Adrenal gland (tissue), 5 donors: ENCODE data around the gene C20orf144.

Source experiments
- POLR2A ChIP-seq, 2 donors: fragments of 450-650 bp; IDR thresholded peaks; one replicate each; pipeline ENCODE4 v1.6.1; 2017; ENCODE audit warnings: antibody characterized with exemption in 2 of 2, mild to moderate bottlenecking in 2 of 2, moderate library complexity in 1 of 2
- TF ChIP-seq, protein P1 (sequence below), 6 experiments: fragments of 450-650 bp in 4 of 6; fragments of 200-600 bp in 2 of 6; sonication (generic) in 1 of 6; IDR thresholded peaks; 1 replicate in 5 of 6; 2 replicates in 1 of 6; pipeline versions ENCODE4 v1.5.1 to v1.8.0; 2016 to 2021; ENCODE audit warnings: antibody characterized with exemption in 6 of 6, mild to moderate bottlenecking in 2 of 6, moderate library complexity in 1 of 6
- donor health status: DM: no; HTN: no; CAD: no.

DNA sequence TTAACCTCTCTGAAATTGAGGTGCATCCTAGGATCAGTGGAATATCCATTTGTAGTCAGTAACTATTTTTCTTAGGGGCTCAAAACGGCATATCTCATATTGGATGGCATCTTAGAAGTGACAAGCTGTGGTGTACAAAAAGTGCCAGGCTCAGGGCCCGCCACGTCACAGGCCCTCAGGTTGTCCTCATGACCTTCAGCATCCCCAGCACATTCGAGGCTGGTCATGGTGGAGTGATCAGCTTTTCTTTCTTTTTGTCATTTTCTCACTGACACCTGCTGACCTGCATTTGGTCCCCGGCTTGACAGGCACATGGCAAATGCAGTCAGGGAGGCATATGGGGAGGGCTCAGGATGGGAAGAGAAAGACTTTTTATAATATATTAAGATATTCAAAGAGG is 31.2 kb downstream of the C20orf144 start:
- TF ChIP-seq POLR2A (IDR thresholded peaks at IDR 0.05): no peak
- TF ChIP-seq, protein P1, sequence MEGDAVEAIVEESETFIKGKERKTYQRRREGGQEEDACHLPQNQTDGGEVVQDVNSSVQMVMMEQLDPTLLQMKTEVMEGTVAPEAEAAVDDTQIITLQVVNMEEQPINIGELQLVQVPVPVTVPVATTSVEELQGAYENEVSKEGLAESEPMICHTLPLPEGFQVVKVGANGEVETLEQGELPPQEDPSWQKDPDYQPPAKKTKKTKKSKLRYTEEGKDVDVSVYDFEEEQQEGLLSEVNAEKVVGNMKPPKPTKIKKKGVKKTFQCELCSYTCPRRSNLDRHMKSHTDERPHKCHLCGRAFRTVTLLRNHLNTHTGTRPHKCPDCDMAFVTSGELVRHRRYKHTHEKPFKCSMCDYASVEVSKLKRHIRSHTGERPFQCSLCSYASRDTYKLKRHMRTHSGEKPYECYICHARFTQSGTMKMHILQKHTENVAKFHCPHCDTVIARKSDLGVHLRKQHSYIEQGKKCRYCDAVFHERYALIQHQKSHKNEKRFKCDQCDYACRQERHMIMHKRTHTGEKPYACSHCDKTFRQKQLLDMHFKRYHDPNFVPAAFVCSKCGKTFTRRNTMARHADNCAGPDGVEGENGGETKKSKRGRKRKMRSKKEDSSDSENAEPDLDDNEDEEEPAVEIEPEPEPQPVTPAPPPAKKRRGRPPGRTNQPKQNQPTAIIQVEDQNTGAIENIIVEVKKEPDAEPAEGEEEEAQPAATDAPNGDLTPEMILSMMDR (IDR thresholded peaks at IDR 0.05): no peak
